H1 (cell line): Measurements from ENCODE around the gene UVRAG. TPM values are rescaled to one million over a fixed set of nuclear protein-coding genes. Genes with fewer than 3 reads are reported as not detected.

Source experiments
- CTCF ChIA-PET: fragments of 300-600 bp; sonication (Branson Sonifier 250); formaldehyde crosslinking; loops from one replicate; lab custom pipeline; 2021; ENCODE audit not compliant: partially characterized antibody; lab: Charles Lee
- POLR2A ChIA-PET: fragments of 300-600 bp; sonication (Branson Sonifier 250); formaldehyde crosslinking; loops from one replicate; lab custom pipeline; 2021; ENCODE audit warnings: inconsistent platforms; ENCODE audit not compliant: partially characterized antibody; lab: Charles Lee
- DNase-seq, 2 experiments: peaks; one replicate each; pipeline versions ENCODE4 v3.0.0 to v3.0.0-alpha.2; 2010 to 2022; ENCODE audit warnings: low spot score in 2 of 2, low read depth in 1 of 2, mixed read lengths in 1 of 2
- FAIRE-seq: peaks from 2 replicates; lab custom pipeline; 2011; peaks lifted over from hg19 to GRCh38; lab: Jason Lieb, UNC
- H2AFZ ChIP-seq: 2 replicates; pipeline ENCODE4 v1.8.1; 2012; ENCODE audit warnings: low read length, inconsistent platforms
- H2AK5ac ChIP-seq: 2 replicates; pipeline ENCODE4 v1.6.1; 2013; ENCODE audit warnings: low read depth, low read length
- H2BK120ac ChIP-seq: replicated peaks from 2 replicates; pipeline ENCODE3; 2013; ENCODE audit warnings: low read depth, low read length, inconsistent platforms
- H2BK12ac ChIP-seq: 2 replicates; pipeline ENCODE4 v1.6.1; 2013; ENCODE audit warnings: low read depth, low read length
- H2BK15ac ChIP-seq: 2 replicates; pipeline ENCODE4 v1.6.1; 2013; ENCODE audit warnings: low read length
- H2BK20ac ChIP-seq: 2 replicates; pipeline ENCODE4 v1.6.1; 2013; ENCODE audit warnings: low read length
- H2BK5ac ChIP-seq: 2 replicates; pipeline ENCODE4 v1.6.1; 2013; ENCODE audit warnings: low read depth, low read length
- H3K14ac ChIP-seq: 2 replicates; pipeline ENCODE4 v1.6.1; 2013; ENCODE audit warnings: inconsistent platforms; ENCODE audit not compliant: insufficient read length
- H3K18ac ChIP-seq: 2 replicates; pipeline ENCODE4 v1.6.1; 2013; ENCODE audit warnings: low read length; ENCODE audit errors: extremely low read depth
- H3K23ac ChIP-seq: 2 replicates; pipeline ENCODE4 v1.6.1; 2013; ENCODE audit warnings: inconsistent platforms; ENCODE audit not compliant: insufficient read length
- H3K23me2 ChIP-seq: 2 replicates; pipeline ENCODE4 v1.6.1; 2013; ENCODE audit warnings: low read depth, low read length
- H3K27ac ChIP-seq: 2 replicates; pipeline ENCODE4 v1.6.1; 2011; ENCODE audit warnings: low read depth, low read length, inconsistent platforms
- H3K27me3 ChIP-seq, 4 experiments: replicated peaks in 1 of 4; 1 replicate in 1 of 4; 2 replicates in 3 of 4; pipeline versions ENCODE4 v1.6.1 to v1.8.1; 2011 to 2013; ENCODE audit warnings: low read length in 3 of 4, mild to moderate bottlenecking in 3 of 4, inconsistent platforms in 2 of 4, mixed read lengths in 2 of 4, moderate library complexity in 1 of 4; ENCODE audit not compliant: control insufficient read depth in 3 of 4, insufficient read depth in 3 of 4; ENCODE audit errors: extremely low read depth in 1 of 4
- H3K36me3 ChIP-seq, 4 experiments: 2 replicates each; pipeline versions ENCODE4 v1.6.1 to v1.8.1; 2011 to 2013; ENCODE audit warnings: mild to moderate bottlenecking in 4 of 4, low read length in 3 of 4, moderate library complexity in 2 of 4, control low read depth in 1 of 4, inconsistent platforms in 1 of 4; ENCODE audit not compliant: insufficient read depth in 4 of 4, control insufficient read depth in 2 of 4
- H3K4ac ChIP-seq: replicated peaks from 2 replicates; pipeline ENCODE3; 2013; ENCODE audit warnings: low read length, low read depth, mixed read lengths, inconsistent platforms; ENCODE audit not compliant: insufficient read length
- H3K4me1 ChIP-seq, 4 experiments: replicated peaks in 1 of 4; 1 replicate in 1 of 4; 2 replicates in 3 of 4; pipeline versions ENCODE4 v1.6.1 to v1.8.1; 2011 to 2013; ENCODE audit warnings: low read length in 3 of 4, inconsistent platforms in 2 of 4, mixed read lengths in 1 of 4; ENCODE audit not compliant: insufficient read depth in 4 of 4, control insufficient read depth in 3 of 4
- H3K4me2 ChIP-seq, 2 experiments: 2 replicates each; pipeline versions ENCODE4 v1.6.1 to v1.8.1; 2011 to 2013; ENCODE audit warnings: low read depth in 2 of 2, low read length in 2 of 2, control low read depth in 1 of 2, inconsistent platforms in 1 of 2, mild to moderate bottlenecking in 1 of 2; ENCODE audit not compliant: insufficient read depth in 1 of 2
- H3K4me3 ChIP-seq, 4 experiments: fragments of 200-600, 300-600 bp in 1 of 4; sonication (generic), shearing (Covaris generic), sonication (Bioruptor Twin) in 1 of 4; 2 replicates each; pipeline versions ENCODE4 v1.5.1 to v1.8.1; 2011 to 2016; ENCODE audit warnings: low read length in 4 of 4, low read depth in 3 of 4, control low read depth in 2 of 4, inconsistent platforms in 2 of 4, mild to moderate bottlenecking in 2 of 4, mixed read lengths in 1 of 4, moderate library complexity in 1 of 4; ENCODE audit not compliant: insufficient read depth in 2 of 4; ENCODE audit errors: extremely low read depth in 1 of 4
- H3K56ac ChIP-seq: replicated peaks from 2 replicates; pipeline ENCODE3; 2013; ENCODE audit warnings: low read depth, mild to moderate bottlenecking, mixed read lengths, low read length, inconsistent platforms; ENCODE audit not compliant: insufficient read length
- H3K79me1 ChIP-seq: 2 replicates; pipeline ENCODE4 v1.6.1; 2013; ENCODE audit warnings: low read depth, low read length, control low read depth
- H3K79me2 ChIP-seq, 2 experiments: 2 replicates each; pipeline versions ENCODE4 v1.6.1 to v1.8.1; 2012 to 2013; ENCODE audit warnings: low read length in 2 of 2, mild to moderate bottlenecking in 2 of 2, inconsistent platforms in 1 of 2; ENCODE audit not compliant: insufficient read depth in 2 of 2, control insufficient read depth in 1 of 2
- H3K9ac ChIP-seq, 4 experiments: replicated peaks in 1 of 4; 1 replicate in 1 of 4; 2 replicates in 3 of 4; pipeline versions ENCODE4 v1.6.1 to v1.8.1; 2011 to 2013; ENCODE audit warnings: low read depth in 3 of 4, low read length in 3 of 4, control low read depth in 2 of 4, mild to moderate bottlenecking in 2 of 4, moderate library complexity in 2 of 4, inconsistent platforms in 1 of 4; ENCODE audit errors: extremely low read depth in 1 of 4
- H3K9me3 ChIP-seq, 2 experiments: 2 replicates each; pipeline versions ENCODE4 v1.6.1 to v1.8.1; 2012 to 2013; ENCODE audit warnings: mild to moderate bottlenecking in 2 of 2, moderate library complexity in 2 of 2, control low read depth in 1 of 2, inconsistent platforms in 1 of 2, low read depth in 1 of 2, low read length in 1 of 2, mixed read lengths in 1 of 2; ENCODE audit not compliant: insufficient read depth in 2 of 2
- H4K20me1 ChIP-seq, 2 experiments: replicated peaks in 1 of 2; 2 replicates each; pipeline versions ENCODE3 to v1.8.1; 2011 to 2013; ENCODE audit warnings: inconsistent platforms in 2 of 2, low read length in 2 of 2, mild to moderate bottlenecking in 1 of 2; ENCODE audit not compliant: insufficient read depth in 2 of 2, control insufficient read depth in 1 of 2
- H4K5ac ChIP-seq: 2 replicates; pipeline ENCODE4 v1.6.1; 2013; ENCODE audit warnings: low read length, low read depth, mixed read lengths, inconsistent platforms; ENCODE audit not compliant: insufficient read length
- H4K8ac ChIP-seq: 2 replicates; pipeline ENCODE4 v1.8.0; 2013; ENCODE audit warnings: mild to moderate bottlenecking, moderate library complexity, low read length, inconsistent platforms; ENCODE audit not compliant: insufficient read depth; ENCODE audit errors: extremely low read depth
- H4K91ac ChIP-seq: replicated peaks from 2 replicates; pipeline ENCODE3; 2013; ENCODE audit warnings: low read length, mixed read lengths, inconsistent platforms; ENCODE audit not compliant: insufficient read length
- BCL11A ChIP-seq, 2 experiments: IDR thresholded peaks; one replicate each; pipeline ENCODE4 v1.6.1; 2011; ENCODE audit warnings: low read depth in 2 of 2, low read length in 2 of 2, mild to moderate bottlenecking in 2 of 2
- CBX8 ChIP-seq: fragments of 300-800, 300-1000 bp; sonication (generic); IDR thresholded peaks from 2 replicates; pipeline ENCODE4 v1.7.1; 2016; ENCODE audit warnings: low read depth, low read length, borderline replicate concordance
- EP300 ChIP-seq, 2 experiments: IDR thresholded peaks; 1 replicate in 1 of 2; 2 replicates in 1 of 2; pipeline ENCODE4 v1.6.1; 2011 to 2012; ENCODE audit warnings: low read depth in 2 of 2, low read length in 2 of 2, mild to moderate bottlenecking in 2 of 2, borderline replicate concordance in 1 of 2, inconsistent platforms in 1 of 2, moderate library complexity in 1 of 2
- RFX5 ChIP-seq: IDR thresholded peaks from 2 replicates; pipeline ENCODE4 v1.6.1; 2011; ENCODE audit warnings: low read depth, low read length, improper control_type of control experiment, borderline replicate concordance
- SP4 ChIP-seq: IDR thresholded peaks from 2 replicates; pipeline ENCODE4 v1.6.1; 2012; ENCODE audit warnings: low read length, inconsistent platforms
- WGBS, 2 experiments: shearing (Covaris generic) in 1 of 2; methylation state at CpG; one replicate each; pipeline versions ENCODE4 v1.1.6 to v1.1.7; 2013 to 2015; ENCODE audit warnings: low lambda C conversion rate in 2 of 2, mixed read lengths in 2 of 2, inconsistent platforms in 1 of 2, low coverage in 1 of 2, missing lambda C conversion rate in 1 of 2; ENCODE audit not compliant: insufficient replicate concordance in 2 of 2, insufficient coverage in 1 of 2, insufficient read length in 1 of 2; ENCODE audit errors: extremely low coverage in 1 of 2, missing lambda C conversion rate in 1 of 2; 5-methylcytosine and 5-hydroxymethylcytosine counted together
- polyA plus RNA-seq, 7 experiments: library from polyadenylated mRNA; depleted of rRNA in 3 of 7; stranded (reverse) in 5 of 7; unstranded in 2 of 7; fragments of >200 nt in 5 of 7; fragments of 200-250 nt in 2 of 7; gene quantifications; 1 replicate in 5 of 7; 2 replicates in 1 of 7; 4 replicates in 1 of 7; pipeline versions ENCODE4 v1.2.1 to v1.2.3, GENCODE V29; 2011 to 2013; ENCODE audit warnings: missing spikeins in 2 of 7, mixed read lengths in 2 of 7
- total RNA-seq: library from RNA; stranded (reverse); fragmentation: NEBNext Ultra II Directional; extraction: Animal tissue kit (Norgen Biotek cat#: 25700); gene quantifications from 2 replicates; pipeline ENCODE4 v1.2.1, GENCODE V29; 2021
- TF ChIP-seq, protein P1 (sequence below): IDR thresholded peaks from 2 replicates; pipeline ENCODE4 v1.6.1; 2012; ENCODE audit warnings: low read length, inconsistent platforms
- TF ChIP-seq, protein P2 (sequence below): IDR thresholded peaks from 2 replicates; pipeline ENCODE4 v1.6.1; 2011; ENCODE audit warnings: low read length, improper control_type of control experiment
- TF ChIP-seq, protein P3 (sequence below): IDR thresholded peaks from 2 replicates; pipeline ENCODE4 v1.6.1; 2011; ENCODE audit warnings: low read depth, mild to moderate bottlenecking, low read length; ENCODE audit not compliant: insufficient read depth
- TF ChIP-seq, protein P4 (sequence below): IDR thresholded peaks from 2 replicates; pipeline ENCODE4 v1.6.1; 2012; ENCODE audit warnings: inconsistent platforms

Gene UVRAG
- total and polyA plus RNA-seq, 2 of the 8 experiments (the other 6 are each of a cell fraction or from before 2014, with no cell fraction given) = 5.5 to 14.7 TPM

DNA sequence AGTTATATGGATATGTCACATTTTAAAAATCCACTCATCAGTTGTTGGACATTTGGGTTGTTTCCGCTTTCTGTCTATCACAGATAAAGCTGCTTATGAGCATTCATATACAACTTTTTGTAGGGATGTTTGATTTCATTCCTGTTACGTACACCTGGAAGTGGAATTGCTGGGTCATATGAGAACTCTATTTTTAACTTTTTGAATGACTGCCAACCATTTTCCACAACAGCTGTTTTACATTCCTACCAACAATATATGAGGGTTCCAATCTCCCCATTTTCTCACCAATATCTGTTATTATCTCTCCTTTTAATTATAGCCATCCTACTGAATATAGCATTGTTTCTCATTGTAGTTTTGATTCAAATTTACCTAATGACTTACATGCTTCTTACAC, 172.0 kb downstream of the UVRAG start:
- H3K4me2 ChIP-seq = no peak overlapping the region
- no peak overlapping the region for H2AK5ac ChIP-seq
- peaks cover 0 to 2% (median 0%) of the 10 kb centered on the region in 4 experiments; a peak in 1 of 7 replicates for H3K4me1 ChIP-seq
- H2BK15ac ChIP-seq = no peak overlapping the region
- no peak overlapping the region for H3K4ac ChIP-seq
- no peak overlapping the region for H3K9ac ChIP-seq
- H4K5ac ChIP-seq = no peak overlapping the region
- H2BK5ac ChIP-seq = no peak overlapping the region
- 93% methylated on average over 2 of the region's 2 CpGs; no CpG with 5 or more reads in 1 of the 2 experiments for WGBS, 2 experiments
- no peak for FAIRE-seq
- H3K79me2 ChIP-seq = peaks cover 0 to 10% of the 10 kb centered on the region in 2 experiments; a peak in 1 of 4 replicates
- H3K18ac ChIP-seq = no peak overlapping the region
- CTCF ChIA-PET = no interaction called here
- no peaks in the 10 kb centered on the region for H3K79me1 ChIP-seq
- H3K9me3 ChIP-seq = no peaks in the 10 kb centered on the region
- H2BK20ac ChIP-seq = no peak overlapping the region
- H4K91ac ChIP-seq = no peak overlapping the region
- H3K4me3 ChIP-seq = no peak overlapping the region
- H3K27ac ChIP-seq = no peak overlapping the region
- no peaks in the 10 kb centered on the region for H4K20me1 ChIP-seq
- H3K56ac ChIP-seq = no peak overlapping the region
- peaks cover 0 to 16% (median 3%) of the 10 kb centered on the region in 4 experiments; a peak in 3 of 8 replicates for H3K36me3 ChIP-seq
- POLR2A ChIA-PET = no interaction called here
- DNase-seq = no peak
- peaks cover 0 to 1% (median 0%) of the 10 kb centered on the region in 4 experiments; a peak in 1 of 7 replicates for H3K27me3 ChIP-seq
- no peak overlapping the region for H2AFZ ChIP-seq
- no peak overlapping the region for H3K14ac ChIP-seq
- H2BK120ac ChIP-seq = no peak overlapping the region
- no peak overlapping the region for H3K23ac ChIP-seq
- no peak overlapping the region for H2BK12ac ChIP-seq
- no peak overlapping the region for H4K8ac ChIP-seq
- no peaks in the 10 kb centered on the region for H3K23me2 ChIP-seq
- TF ChIP-seq CBX8 (no peak), SP4 (no peak), RFX5 (no peak), EP300 (IDR thresholded peaks at IDR 0.05; ENCODE audit: borderline replicate concordance in 1 of 2, low read depth in 2 of 2, low read length in 2 of 2) (no peak), BCL11A (IDR thresholded peaks at IDR 0.05; ENCODE audit: low read depth in 2 of 2, low read length in 2 of 2) (no peak)
- TF ChIP-seq, protein P1, sequence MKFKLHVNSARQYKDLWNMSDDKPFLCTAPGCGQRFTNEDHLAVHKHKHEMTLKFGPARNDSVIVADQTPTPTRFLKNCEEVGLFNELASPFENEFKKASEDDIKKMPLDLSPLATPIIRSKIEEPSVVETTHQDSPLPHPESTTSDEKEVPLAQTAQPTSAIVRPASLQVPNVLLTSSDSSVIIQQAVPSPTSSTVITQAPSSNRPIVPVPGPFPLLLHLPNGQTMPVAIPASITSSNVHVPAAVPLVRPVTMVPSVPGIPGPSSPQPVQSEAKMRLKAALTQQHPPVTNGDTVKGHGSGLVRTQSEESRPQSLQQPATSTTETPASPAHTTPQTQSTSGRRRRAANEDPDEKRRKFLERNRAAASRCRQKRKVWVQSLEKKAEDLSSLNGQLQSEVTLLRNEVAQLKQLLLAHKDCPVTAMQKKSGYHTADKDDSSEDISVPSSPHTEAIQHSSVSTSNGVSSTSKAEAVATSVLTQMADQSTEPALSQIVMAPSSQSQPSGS = no peak
- TF ChIP-seq, protein P2, sequence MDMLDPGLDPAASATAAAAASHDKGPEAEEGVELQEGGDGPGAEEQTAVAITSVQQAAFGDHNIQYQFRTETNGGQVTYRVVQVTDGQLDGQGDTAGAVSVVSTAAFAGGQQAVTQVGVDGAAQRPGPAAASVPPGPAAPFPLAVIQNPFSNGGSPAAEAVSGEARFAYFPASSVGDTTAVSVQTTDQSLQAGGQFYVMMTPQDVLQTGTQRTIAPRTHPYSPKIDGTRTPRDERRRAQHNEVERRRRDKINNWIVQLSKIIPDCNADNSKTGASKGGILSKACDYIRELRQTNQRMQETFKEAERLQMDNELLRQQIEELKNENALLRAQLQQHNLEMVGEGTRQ = no peak
- TF ChIP-seq, protein P3, sequence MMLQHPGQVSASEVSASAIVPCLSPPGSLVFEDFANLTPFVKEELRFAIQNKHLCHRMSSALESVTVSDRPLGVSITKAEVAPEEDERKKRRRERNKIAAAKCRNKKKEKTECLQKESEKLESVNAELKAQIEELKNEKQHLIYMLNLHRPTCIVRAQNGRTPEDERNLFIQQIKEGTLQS = no peak
- TF ChIP-seq, protein P4, sequence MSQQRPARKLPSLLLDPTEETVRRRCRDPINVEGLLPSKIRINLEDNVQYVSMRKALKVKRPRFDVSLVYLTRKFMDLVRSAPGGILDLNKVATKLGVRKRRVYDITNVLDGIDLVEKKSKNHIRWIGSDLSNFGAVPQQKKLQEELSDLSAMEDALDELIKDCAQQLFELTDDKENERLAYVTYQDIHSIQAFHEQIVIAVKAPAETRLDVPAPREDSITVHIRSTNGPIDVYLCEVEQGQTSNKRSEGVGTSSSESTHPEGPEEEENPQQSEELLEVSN = no peak
